Endothelial cell (in vitro differentiated cells): Measurements from ENCODE around the gene FOLR1. TPM values are rescaled to one million over a fixed set of nuclear protein-coding genes. Genes with fewer than 3 reads are reported as not detected.

Source experiments
- DNase-seq: peaks from one replicate; pipeline ENCODE4 v3.0.0; 2021; ENCODE audit warnings: low spot score
- H3K27ac Mint-ChIP-seq: one replicate; pipeline ENCODE4 v1.8.0; 2021; ENCODE audit warnings: mixed read lengths, inconsistent platforms; ENCODE audit not compliant: unreplicated experiment
- H3K27me3 Mint-ChIP-seq: one replicate; pipeline ENCODE4 v1.8.0; 2021; ENCODE audit warnings: mild to moderate bottlenecking, moderate library complexity, mixed read lengths, inconsistent platforms; ENCODE audit not compliant: unreplicated experiment
- H3K36me3 Mint-ChIP-seq: one replicate; pipeline ENCODE4 v1.8.0; 2021; ENCODE audit warnings: mild to moderate bottlenecking, low read depth, mixed read lengths, inconsistent platforms; ENCODE audit not compliant: unreplicated experiment
- H3K4me1 Mint-ChIP-seq: one replicate; pipeline ENCODE4 v1.8.0; 2021; ENCODE audit warnings: mild to moderate bottlenecking, mixed read lengths, inconsistent platforms; ENCODE audit not compliant: unreplicated experiment
- H3K4me3 Mint-ChIP-seq: one replicate; pipeline ENCODE4 v1.8.0; 2021; ENCODE audit warnings: mild to moderate bottlenecking, mixed read lengths, inconsistent platforms; ENCODE audit not compliant: unreplicated experiment
- H3K9me3 Mint-ChIP-seq: one replicate; pipeline ENCODE4 v1.8.0; 2021; ENCODE audit warnings: mixed read lengths, inconsistent platforms; ENCODE audit not compliant: unreplicated experiment
- total RNA-seq: library from RNA; stranded (reverse); fragmentation: NEBNext Ultra II Directional; extraction: Animal tissue kit (Norgen Biotek cat#: 25700); gene quantifications from one replicate; pipeline ENCODE4 v1.2.1, GENCODE V29; 2021; ENCODE audit not compliant: unreplicated experiment
- TF ChIP-seq, protein P1 (sequence below): fragments of 200-600 bp; sonication (generic); IDR thresholded peaks from one replicate; pipeline ENCODE4 v1.5.0; 2021; ENCODE audit warnings: antibody characterized with exemption; ENCODE audit not compliant: unreplicated experiment

Gene FOLR1
- total RNA-seq, 1 donor from 2014 or later, result not detected

DNA sequence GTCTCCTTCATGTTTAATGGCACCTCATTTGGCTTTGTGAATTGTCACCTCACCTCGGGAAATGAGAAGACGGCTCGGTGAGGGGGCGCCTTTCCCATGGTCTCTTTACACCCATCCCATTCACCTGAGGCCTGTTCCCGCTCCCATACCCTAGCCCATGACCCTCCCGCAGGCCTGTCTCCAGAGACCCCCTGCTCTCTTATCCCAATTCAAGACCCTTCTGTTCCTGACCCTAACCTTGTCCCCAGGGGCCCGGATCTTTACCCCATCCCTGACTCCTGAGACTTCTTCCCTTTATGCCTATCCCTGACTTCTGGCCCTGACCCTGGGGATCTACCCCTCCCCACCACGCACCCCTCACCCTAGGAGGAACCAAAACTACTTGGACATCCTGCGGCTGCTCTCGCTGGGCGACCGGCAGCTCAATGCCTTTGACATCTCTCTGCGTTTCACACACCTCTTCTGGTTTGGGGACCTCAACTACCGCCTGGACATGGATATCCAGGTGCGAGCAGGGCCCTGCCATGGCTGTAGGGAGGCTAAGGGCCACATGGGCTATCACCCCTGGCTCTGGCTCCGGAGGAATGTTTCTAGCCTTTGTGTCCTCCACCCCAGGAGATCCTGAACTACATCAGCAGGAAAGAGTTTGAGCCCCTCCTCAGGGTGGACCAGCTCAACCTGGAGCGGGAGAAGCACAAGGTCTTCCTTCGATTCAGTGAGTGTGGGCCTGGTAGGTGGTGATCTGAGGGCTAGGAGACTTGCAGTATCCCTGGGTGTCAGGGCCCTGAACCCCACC, 40.5 kb downstream of the FOLR1 start:
- H3K9me3 Mint-ChIP-seq, result no peaks in the 10 kb centered on the region
- H3K4me1 Mint-ChIP-seq, result peaks cover 8% of the 10 kb centered on the region
- no peak overlapping the region for H3K27ac Mint-ChIP-seq
- H3K27me3 Mint-ChIP-seq, result peaks cover 14% of the 10 kb centered on the region
- H3K4me3 Mint-ChIP-seq, result no peak overlapping the region
- TF ChIP-seq, protein P1, sequence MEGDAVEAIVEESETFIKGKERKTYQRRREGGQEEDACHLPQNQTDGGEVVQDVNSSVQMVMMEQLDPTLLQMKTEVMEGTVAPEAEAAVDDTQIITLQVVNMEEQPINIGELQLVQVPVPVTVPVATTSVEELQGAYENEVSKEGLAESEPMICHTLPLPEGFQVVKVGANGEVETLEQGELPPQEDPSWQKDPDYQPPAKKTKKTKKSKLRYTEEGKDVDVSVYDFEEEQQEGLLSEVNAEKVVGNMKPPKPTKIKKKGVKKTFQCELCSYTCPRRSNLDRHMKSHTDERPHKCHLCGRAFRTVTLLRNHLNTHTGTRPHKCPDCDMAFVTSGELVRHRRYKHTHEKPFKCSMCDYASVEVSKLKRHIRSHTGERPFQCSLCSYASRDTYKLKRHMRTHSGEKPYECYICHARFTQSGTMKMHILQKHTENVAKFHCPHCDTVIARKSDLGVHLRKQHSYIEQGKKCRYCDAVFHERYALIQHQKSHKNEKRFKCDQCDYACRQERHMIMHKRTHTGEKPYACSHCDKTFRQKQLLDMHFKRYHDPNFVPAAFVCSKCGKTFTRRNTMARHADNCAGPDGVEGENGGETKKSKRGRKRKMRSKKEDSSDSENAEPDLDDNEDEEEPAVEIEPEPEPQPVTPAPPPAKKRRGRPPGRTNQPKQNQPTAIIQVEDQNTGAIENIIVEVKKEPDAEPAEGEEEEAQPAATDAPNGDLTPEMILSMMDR, result no peak
- no peak for DNase-seq
- H3K36me3 Mint-ChIP-seq, result peaks cover 34% of the 10 kb centered on the region

DNA sequence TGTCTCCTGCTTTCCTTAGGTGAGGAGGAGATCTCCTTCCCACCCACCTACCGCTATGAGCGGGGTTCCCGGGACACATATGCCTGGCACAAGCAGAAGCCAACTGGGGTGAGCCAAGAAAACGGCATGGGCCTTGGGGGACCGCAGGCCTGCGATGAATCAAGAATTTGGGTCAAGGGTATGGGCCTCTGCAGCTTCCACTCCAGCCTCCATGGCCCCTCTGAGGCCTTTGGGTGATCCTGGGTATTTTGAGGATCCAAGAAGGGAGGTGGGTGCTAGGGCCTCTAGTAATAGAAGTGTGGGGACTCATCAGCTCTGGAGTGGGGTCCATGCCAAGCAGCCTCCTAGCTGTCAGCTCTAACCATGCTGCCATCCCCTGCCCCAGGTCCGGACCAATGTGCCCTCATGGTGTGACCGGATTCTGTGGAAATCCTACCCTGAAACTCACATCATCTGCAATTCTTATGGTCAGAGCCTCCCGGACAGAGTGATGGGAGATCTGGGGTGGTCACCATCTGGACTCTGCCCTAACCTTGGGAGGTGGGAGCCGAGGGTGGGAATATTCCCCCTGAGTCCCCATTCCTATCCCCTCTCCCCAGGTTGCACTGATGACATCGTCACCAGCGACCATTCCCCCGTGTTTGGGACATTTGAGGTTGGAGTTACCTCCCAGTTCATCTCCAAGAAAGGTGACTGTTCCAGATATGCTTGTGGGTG, 41.3 kb downstream of the FOLR1 start:
- Mint-ChIP-seq H3K27me3 (peaks cover 14% of the 10 kb centered on the region), H3K9me3 (no peaks in the 10 kb centered on the region), H3K4me3 (peak overlapping the region; percentile 77), H3K27ac (no peak overlapping the region), H3K36me3 (peaks cover 34% of the 10 kb centered on the region), H3K4me1 (peaks cover 8% of the 10 kb centered on the region)
- TF ChIP-seq, protein P1, result no peak
- DNase-seq, result peak; percentile 1

DNA sequence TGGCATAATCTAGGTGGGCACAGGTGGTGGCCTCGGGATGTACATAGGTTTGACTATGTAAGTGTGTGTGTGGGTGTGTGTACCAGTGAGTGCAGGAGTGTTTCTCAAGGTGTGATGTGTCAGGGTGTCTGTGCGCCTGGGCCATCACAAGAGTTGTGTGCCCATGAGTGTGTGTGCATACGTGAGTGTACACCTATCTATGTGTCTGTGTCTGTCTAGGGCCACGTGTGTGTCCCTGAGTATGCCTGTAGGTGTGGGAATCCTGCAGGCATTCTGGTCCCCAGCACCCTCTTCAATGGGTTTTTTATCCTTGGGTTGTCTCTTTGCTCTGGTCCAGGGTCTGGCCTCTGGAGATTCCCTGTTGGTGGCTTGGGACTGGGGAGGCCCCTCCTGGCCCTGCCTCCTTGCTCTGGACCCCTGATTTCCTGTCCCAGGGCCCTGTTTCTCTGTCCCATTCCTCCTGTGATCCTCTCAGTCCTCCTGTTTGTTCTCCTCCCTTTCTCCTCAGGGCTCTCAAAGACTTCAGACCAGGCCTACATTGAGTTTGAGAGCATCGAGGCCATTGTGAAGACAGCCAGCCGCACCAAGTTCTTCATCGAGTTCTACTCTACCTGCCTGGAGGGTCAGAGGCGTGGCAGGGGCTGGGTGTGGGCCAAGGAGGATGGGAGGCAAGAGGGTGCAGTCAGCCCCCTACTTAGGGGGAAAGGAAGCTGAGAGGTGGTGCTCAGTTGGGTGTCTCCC, 42.0 kb downstream of the FOLR1 start:
- H3K27me3 Mint-ChIP-seq, result peaks cover 18% of the 10 kb centered on the region
- no peak for DNase-seq
- H3K4me3 Mint-ChIP-seq, result peak overlapping the region; percentile 77
- H3K36me3 Mint-ChIP-seq, result peaks cover 33% of the 10 kb centered on the region
- TF ChIP-seq, protein P1, result no peak
- no peaks in the 10 kb centered on the region for H3K9me3 Mint-ChIP-seq
- no peak overlapping the region for H3K27ac Mint-ChIP-seq
- H3K4me1 Mint-ChIP-seq, result peaks cover 12% of the 10 kb centered on the region

DNA sequence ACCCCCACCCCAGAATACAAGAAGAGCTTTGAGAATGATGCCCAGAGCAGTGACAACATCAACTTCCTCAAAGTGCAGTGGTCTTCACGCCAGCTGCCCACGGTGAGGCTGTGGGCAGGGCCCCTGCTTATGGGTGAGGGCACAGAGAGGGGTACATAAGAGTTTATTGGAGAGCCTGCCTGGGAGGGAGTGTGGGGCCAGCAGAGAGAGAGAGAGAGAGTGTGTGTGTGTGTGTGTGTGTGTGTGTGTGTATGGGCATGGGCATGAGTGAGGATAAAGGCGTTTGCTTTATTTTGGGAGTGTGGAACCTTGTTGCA, 42.5 kb downstream of the FOLR1 start:
- H3K27ac Mint-ChIP-seq, result no peak overlapping the region
- DNase-seq, result no peak
- peaks cover 22% of the 10 kb centered on the region for H3K27me3 Mint-ChIP-seq
- TF ChIP-seq, protein P1, result no peak
- peaks cover 28% of the 10 kb centered on the region for H3K36me3 Mint-ChIP-seq
- no peaks in the 10 kb centered on the region for H3K9me3 Mint-ChIP-seq
- H3K4me1 Mint-ChIP-seq, result peaks cover 12% of the 10 kb centered on the region
- H3K4me3 Mint-ChIP-seq, result peak overlapping the region; percentile 30
